Stimulated activated CD4-positive, alpha-beta T cell treated with anti-CD3 and anti-CD28 coated beads, Interleukin-2, amount 100 ng/mL, for 48 hours (primary cell): ENCODE measurements around the gene VMP1.
"Not testable (repeated sequence)": the region's sequence is repeated elsewhere in the genome, so short reads cannot be mapped to it uniquely, and the experiment has no call there.

Experiments
- DNase-seq, 2 donors: peaks; one replicate each; pipeline ENCODE4 v3.0.0-alpha.2; 2020

Gene VMP1

DNA sequence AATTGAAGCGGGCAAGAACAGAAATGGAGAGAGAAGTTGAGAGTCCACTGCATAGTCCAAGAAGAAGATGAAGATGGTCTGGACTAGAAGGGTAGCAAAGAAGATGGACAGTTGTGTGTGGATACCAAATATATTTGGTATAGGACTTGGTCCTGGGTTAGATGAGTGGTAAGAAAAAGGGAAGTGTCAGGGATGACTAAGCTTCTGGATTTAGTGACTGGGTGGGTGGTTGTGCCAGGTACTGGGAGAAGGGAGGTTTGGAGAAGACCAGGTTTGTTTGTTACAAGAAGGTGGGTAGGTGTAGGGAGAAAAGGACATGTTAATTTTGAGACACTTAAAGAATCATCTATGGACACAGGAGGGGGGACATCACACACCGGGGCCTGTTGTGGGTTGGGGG, 5.4 kb downstream of the VMP1 start:
- no peak for DNase-seq

DNA sequence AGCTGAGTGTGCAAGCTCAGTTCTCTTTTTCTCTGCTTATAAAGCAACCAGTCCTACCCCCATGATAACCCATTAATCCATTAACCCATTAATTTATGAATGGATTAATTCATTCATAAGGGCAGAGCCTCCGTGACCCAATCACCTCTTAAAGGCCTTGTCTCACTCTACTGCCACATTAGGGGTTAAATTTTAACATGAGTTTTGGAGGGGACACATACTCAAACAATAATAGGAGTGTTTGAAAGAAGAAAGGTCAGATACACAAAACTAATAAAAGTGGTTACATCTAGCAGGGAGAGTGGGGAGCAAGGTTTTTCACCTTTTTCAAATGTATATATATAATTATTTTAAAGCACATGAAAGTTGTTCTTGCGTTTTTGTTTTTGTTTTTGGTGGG, 6.8 kb downstream of the VMP1 start:
- DNase-seq = no peak

DNA sequence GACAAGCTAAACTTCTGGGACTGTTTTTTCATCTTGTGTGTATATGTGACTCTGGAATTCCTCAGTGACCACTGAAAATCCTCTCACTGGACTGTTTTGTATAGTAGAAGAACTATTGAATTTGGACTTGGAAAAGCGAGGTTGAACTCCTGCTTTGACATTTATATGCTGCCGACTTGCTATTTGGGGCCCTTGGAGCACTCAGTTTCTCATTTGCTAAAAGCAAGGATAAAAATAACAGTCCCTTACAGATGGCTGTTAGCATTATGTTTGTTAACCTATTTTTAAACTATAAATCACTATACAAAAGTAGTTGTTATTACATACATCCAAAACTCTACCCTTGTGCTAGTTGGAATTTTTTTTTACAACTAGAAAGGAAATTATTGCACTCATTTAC, 9.0 kb downstream of the VMP1 start:
- no peak for DNase-seq

DNA sequence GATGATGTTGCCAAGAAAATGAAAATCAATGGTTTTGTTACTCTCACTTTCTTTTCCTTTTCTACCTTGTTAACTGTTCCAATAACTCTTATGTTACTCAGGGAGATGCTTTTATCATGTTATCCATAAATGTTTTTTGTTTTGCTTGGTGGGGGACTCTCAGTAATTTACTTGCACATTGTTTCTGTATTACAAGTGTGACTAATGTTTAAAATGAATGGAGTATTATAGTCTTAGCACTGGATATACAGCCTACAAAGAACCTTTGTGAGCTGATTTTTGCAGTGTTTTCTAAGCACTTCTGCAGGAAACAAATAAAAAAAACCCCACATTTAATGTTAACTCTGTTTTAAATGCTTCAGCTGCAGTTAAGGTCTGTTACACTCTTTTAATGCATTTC, 12.1 kb downstream of the VMP1 start:
- no peak for DNase-seq

DNA sequence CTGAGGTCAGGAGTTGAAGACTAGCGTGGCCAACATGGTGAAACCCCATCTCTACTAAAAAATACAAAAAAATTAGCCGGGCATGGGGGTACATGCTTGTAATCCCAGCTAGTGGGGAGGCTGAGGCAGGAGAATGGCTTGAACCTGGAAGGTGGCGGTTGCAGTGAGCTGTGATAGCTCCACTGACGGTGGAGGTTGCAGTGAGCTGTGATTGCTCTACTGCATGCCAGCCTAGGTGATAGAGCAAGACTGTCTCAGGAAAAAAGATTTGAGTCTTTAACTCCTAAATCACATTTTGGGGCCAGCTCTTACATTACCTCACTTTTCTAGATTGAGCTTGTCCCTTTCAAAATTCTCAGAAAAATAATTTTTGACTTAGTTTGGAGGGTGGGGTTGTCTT, 15.2 kb downstream of the VMP1 start:
- no peak for DNase-seq

DNA sequence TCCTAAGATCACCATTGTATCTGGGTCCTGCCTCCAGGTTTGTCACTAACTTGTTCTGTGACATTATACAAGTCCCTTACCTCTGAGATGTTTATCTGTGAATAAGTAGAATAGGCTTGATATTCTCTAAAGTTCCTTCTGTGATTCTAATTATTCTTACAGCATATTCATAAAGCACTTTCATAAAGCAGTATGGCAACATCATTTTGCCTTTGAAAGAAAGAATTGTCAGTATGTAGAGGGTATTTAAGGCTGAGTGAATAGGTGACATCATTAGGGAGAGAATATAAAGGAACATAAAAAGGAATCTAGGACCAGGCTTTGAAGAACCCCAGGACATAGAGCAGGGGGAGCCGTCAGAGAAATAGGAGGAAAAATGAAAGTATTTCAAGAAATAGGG, 15.6 kb downstream of the VMP1 start:
- DNase-seq = no peak

DNA sequence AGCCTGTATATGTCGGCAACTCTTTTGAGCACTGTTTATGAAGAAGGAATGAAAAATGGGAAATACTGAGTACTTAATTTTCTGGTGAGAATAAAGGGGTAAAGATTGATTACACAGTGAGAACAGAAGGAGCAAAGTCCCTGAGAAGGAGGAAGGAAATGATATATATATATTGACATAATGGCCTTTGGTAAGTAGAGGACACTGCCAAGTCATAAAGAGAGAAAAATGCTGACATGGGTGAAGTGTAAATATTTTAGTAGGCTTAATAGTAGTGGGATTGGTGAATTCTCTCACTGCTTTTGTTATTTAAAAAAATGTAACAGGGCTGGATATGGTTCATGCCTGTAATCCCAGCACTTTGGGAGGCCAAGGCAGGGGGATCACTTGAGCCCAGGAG, 16.2 kb downstream of the VMP1 start:
- no peak for DNase-seq

DNA sequence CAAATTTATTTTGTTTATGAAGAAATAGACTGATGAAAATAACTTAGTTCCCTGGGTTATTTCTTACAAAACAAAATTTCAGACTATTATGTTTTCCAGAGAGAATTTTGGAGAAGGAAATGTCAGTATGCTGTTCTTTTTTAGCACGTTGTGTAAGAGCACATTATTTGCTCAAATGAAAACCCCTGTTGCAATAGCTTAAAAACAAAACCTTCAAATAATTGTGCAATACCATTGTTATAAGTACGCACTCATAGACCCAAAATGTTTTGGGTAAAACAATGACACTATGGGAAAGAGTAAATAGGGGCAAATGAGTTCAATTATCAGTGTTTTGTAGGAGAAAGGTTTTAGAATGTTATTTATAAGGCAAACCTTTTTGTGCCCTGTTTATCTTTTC, 18.2 kb downstream of the VMP1 start:
- DNase-seq = no peak

DNA sequence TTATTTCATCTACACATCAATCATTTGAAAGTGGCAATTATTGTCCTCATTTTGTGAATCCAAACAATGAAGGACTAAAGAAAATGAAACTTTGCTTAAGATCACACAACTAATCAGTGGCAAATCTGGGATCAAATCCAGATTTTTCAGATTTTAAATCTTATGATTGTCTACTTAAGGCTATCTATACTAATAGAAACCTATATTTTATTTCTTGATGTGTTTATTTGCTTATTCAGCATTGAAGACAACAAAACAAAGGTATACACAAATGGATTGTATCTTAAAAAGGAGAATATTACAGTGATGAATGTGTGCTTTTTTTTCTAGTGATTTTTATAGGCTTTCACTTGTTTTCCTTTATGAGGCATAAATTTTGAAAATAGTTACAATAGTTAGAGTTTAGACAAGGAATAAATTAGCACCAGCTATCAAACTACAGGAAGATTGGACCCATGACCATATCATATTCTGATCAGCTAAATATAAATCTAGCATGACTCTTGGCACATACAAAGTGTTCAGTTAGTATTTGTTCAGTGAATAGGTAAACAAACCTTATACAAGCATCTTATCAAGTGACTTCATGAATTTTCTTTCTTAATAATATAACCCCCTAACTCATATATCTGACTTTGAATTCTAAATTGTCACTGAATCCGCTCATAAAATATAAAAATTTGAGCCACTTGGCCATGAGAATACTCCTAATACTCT, 20.5 kb downstream of the VMP1 start:
- no peak for DNase-seq

DNA sequence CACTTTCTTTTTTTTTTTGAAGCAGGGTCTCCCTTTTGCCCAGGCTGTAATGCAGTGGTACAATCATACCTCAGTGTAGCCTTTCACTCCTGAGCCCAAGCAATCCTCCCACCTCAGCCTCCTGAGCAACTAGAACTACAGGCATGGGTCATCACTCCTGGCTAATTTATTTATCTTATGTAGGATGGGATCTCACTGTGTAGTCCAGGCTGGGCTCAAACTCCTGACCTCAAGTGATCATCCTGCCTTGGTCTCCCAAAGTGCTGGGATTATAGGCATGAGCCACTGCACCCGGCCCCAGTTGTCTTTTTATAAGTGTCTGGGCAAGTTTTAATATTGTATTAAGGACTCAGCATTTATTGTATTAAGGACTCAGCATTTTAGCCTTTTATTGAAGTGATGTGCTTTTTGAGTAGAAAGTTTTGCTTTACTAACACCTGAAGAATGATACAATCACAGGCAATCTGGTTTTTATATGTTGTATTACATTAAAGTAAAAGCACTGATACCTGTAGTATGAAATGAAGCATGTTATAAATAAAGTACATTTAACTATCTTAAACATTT, 22.9 kb downstream of the VMP1 start:
- no peak for DNase-seq

DNA sequence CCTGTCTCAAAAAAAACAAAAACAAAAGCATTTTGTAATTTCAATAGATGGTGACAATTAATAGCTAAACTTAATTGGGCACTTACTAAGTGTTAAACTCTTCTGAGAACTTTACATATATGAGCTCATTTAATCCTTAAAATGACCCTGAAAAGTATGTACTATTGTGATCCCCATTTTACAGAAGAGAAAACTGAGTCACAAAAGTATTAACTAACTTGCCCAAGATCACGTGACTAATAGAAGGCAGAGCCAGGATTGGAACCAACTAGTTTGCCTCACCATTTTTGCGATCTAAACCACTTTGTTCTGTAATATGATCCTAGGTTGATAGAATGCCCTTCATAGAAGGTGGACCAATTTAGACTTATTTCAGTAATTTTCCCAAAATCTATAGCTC, 26.2 kb downstream of the VMP1 start:
- no peak for DNase-seq

DNA sequence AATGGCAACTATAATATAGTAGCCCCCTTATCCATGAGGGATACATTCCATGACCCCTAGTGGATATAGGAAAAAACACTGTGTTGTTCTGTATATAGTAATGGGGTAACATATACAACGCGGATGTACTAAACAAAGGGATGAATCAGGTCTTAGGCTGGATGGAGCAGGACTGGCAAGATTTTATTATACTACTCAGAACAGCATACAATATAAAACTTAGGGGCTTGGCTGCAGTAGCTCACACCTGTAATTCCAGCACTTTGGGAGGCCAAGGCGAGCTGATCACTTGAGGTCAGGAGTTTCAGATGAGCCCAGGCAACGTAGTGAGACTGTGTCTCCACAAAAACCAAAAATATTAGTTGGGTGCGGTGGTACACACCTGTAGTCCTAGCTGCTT, 26.8 kb downstream of the VMP1 start:
- DNase-seq = no peak

DNA sequence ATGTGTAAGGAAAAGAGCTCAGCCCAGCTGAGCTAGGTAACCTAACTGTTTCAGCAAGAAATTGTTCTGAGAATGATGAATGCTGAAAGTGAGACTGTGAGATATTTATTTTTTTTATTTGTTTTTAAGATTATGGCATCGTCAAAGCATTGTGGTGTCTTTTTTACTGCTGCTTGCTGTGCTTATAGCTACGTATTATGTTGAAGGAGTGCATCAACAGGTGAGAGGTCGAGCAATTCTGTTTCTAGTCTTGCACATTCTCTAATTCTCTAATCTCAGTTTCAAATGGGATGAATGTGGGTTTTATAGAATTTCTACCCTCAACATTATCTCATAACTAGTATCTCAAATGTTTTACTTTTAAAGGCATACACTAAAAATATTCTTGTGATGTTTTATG, 29.9 kb downstream of the VMP1 start:
- no peak for DNase-seq

DNA sequence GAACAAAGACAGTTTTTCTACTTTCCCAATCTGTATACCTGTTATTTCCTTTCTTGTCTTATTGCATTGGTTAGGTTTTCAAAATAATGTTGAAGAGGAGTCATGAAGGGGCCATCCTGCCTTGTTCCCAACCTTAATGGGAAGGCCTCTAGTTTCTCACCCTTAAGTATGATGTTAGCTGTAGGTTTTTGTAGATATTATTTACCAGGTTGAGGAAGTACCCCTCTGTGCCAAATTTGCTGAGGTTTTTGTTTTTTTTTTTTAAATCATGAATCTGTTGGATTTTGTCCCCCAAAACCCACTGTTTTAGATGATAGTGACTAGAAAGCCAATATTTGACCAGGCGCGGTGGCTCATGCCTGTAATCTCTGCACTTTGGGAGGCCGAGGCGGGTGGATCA, 36.4 kb downstream of the VMP1 start:
- DNase-seq = no peak

DNA sequence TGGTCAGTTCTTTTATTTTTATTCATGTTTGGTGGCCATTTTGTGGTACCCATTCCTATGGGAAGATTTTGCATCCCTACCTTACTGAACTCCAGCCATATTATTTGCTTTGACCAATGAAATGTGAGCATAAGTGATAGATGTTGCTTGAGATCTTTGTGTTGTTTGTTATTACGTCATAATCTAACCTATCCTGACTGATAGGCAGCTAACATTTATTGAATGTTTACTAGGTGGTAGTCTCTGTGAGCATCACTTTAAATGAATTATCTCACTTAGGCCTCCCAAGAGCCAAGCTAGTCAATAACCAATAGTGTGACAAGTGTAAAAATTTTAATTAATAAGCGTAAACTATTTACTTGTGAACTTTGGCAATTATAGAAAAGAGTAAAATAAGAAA, 37.6 kb downstream of the VMP1 start:
- DNase-seq = no peak

DNA sequence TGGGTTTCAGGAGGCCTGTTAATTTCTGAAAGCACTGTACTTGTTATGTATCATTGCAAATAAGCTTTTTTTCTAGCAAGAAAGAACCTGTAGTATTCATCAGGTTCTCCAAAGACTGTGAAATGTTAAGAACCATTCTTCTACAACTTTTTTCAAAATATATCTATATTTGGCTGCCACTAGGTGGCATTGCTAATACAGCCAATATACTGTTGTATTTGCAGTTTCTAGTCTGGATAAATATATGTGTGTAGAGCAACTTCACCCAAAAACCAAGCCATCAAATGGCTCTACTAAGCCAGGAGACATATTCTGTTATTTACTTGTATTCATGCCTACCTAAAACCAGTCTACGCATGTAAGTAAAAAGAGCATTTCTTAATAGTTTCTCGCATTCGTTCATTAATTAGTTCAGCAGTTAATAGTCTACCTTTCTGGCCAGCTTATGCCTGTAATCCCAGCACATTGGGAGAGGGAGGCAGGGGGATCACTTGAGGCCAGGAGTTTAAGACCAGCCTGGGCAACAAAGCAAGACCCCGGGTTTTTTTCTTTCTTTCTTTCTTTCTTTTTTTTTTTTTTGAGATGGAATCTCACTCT, 39.5 kb downstream of the VMP1 start:
- no peak for DNase-seq

DNA sequence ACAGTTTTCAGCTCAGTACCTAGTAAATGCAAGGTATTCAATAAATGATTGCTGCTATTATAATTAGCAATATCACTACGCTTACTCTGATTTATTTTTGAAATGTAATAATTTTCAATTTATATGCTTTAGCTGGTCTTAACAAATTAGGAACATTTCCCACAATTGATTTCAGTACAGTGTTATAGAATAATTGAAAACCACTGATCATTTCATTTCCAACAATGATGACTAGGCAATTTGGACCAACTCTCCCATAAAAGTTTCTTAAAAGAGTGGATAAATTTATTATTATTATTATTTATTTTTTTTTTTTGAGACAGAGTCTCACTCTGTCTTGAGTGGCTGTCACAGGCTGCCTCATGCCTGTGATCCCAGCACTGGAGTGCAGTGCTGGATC, 41.1 kb downstream of the VMP1 start:
- DNase-seq = no peak

DNA sequence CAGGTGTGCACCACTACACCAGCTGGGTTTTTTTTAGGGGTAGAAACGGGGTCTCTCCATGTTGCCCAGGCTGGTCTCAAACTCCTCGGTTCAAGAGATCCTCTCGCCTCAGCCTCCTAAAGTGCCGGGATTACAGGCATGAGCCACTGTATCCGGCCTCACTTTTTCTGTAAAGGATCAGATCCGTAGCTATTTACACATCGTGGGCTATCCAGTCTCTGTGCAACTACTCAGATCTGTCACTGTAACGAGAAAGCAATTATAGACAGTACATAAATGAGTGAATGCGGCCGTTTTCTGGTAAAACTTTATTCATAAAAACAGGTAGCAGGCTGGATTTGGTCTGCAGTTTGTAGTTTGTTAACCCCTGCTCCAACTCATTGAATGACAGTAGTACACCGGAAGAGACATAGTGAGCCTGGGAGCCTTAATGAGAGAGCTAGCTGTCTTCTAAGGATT, 44.5 kb downstream of the VMP1 start:
- no peak for DNase-seq

DNA sequence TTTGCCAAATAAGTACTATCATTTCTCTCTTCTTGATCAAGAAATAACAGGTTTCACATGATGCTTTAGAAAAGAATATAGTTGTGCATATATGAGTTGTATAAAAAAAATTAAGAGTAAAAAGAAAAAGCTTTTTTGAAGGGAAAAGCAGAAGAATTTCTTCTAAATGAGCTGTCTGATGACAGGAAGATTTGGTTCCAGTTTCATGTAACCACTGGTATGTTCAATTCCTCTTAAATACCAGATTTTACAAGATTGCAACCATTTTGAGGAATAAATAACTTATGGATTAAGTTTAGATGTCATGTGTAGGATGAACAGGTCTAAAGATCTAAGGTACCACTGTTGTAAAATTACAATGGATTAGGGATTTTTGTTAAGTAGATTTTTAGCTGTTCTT, 45.0 kb downstream of the VMP1 start:
- no peak for DNase-seq

DNA sequence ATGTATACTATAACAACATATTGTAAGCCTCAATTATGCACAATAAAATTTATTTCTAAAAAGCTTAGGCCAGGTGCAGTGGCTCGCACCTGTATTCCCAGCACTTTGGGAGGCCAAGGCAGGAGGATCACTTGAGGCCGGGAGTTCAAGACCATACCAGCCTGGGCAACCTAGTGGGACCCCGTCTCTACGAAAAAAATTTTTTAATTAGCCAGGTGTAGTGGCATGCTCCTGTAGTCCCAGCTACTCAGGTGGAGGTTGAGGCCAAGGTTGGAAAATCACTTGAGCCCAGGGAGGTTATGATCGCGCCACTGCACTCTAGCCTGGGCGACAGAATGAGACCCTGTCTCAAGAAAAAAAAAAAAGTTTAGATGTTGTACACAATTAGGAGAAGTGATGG, 45.5 kb downstream of the VMP1 start:
- DNase-seq = no peak

DNA sequence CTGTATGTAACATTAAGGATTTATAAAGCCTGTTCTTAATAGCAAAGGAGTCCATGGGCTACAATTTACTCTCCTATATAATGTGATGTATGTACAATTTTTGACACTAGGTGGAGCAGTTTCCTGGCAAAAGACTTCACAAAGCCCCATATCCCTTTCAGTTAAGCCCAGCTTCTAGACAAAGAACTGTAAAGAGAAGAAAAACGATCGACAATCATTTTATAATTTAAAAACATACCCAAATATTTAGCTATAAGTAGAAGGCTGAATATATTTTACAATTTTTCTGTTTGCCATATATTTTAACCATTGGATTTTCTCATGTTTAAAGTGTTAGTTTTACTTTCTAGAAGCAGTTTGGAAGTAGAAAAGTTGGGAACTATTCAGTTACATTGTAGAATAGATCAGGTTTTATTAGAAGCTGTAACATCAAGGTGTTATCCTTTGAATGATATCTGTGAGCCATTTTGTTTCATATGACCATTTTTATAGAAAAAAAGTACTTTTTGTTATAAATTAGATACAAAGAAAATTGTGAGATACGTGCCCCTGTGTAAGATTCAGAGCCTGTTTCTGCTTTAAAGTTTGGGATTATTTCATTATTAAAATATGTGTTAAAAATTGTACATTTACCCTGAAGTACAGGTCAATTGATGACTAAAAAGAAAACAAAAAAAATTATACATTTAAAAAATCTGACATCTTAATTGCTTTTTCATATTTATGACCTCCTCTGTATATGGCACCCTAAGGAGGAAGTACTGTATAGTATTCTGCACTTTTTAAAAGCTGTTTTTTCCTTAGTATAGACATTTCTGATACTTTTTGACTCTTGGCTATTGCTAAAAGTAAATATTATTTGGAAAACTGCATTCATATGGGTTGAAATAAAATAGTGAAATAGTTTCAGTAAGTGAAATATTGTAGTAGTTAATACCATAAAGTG, 46.3 kb downstream of the VMP1 start:
- DNase-seq = no peak

DNA sequence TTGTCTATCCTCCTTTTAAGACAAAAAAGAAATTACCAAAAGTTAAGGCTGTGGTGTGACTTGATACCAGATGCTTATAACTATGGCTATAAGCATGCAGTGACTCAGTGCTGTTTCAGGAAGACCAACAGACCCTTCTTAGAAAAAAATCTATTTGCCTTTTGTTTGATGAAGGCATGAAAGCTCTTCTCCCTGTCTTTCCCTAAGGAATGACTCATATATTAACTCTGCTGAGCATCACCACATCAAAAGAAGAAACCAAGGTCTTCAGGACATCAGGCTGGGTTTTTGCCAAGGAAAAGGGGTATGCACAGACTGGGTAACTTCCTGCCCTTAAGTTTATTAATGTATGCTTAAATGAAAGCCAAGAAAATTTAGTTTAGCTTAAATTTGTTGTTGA, 47.1 kb downstream of the VMP1 start:
- DNase-seq = no peak

DNA sequence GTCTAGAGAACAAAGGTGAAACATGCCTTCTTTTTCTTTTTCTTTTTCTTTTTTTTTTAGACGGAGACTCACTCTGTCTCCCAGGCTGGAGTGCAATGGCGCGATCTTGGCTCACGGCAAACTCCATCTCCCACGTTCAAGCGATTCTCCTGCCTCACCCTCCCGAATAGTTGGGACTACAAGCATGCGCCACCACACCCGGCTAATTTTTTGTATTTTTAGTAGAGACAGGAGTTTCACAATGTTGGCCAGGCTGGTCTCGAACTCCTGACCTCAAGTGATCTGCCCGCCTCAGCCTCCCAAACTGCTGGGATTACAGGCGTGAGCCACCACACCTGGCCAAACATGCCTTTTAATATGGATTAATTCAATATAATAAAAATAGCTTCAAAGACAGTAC, 47.6 kb downstream of the VMP1 start:
- not testable (repeated sequence) for DNase-seq
